Measurements from ENCODE around the gene GLI2.

DNA sequence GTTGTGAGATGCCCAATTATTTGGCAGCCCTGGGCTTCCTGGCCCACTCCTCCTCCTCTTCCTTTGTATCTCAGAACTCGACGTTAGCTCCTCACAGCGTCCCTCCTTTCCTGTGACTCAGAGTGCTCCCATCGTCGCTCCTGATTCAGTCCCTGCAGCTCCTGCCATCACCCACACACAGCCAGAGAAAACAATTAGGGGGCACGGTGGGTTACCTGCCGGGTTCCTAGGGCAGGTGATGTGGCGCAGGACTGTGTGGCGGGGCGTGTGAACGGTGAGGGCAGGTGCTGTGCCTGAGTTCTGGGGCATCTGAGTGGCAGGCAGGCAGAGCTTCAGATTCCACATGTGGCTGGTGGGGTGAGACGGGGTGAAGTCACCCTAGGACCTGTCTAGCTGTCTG lies 42.6 kb downstream of the GLI2 start:
- TF ChIP-seq EP300 (IDR thresholded peaks at IDR 0.05) (no peak), POLR2A (IDR thresholded peaks at IDR 0.05) (no peak)
- TF ChIP-seq, protein P1, sequence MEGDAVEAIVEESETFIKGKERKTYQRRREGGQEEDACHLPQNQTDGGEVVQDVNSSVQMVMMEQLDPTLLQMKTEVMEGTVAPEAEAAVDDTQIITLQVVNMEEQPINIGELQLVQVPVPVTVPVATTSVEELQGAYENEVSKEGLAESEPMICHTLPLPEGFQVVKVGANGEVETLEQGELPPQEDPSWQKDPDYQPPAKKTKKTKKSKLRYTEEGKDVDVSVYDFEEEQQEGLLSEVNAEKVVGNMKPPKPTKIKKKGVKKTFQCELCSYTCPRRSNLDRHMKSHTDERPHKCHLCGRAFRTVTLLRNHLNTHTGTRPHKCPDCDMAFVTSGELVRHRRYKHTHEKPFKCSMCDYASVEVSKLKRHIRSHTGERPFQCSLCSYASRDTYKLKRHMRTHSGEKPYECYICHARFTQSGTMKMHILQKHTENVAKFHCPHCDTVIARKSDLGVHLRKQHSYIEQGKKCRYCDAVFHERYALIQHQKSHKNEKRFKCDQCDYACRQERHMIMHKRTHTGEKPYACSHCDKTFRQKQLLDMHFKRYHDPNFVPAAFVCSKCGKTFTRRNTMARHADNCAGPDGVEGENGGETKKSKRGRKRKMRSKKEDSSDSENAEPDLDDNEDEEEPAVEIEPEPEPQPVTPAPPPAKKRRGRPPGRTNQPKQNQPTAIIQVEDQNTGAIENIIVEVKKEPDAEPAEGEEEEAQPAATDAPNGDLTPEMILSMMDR (IDR thresholded peaks at IDR 0.05): no peak
